Stimulated activated CD4-positive, alpha-beta T cell treated with anti-CD3 and anti-CD28 coated beads, Interleukin-4, amount 100 ng/mL, for 1 hour (primary cell): ENCODE data around the gene BORCS6.
"Not testable (repeated sequence)": the region's sequence is repeated elsewhere in the genome, so short reads cannot be mapped to it uniquely, and the experiment has no call there.

ENCODE experiments used
- DNase-seq: peaks from one replicate; pipeline ENCODE4 v3.0.0-alpha.2; 2020

The BORCS6 gene

GRCh38 chr17:8189711-8190477 lies at the start of gene BORCS6:
TSS of gene BORCS6 (minus strand) at chr17:8190180. CDS start at chr17:8190140, 40 bp downstream.
- peak; percentile 92 for DNase-seq

GRCh38 chr17:8237886-8238285 lies 47.9 kb upstream of the BORCS6 start:
- no peak for DNase-seq

GRCh38 chr17:8237175-8237574 lies 47.2 kb upstream of the BORCS6 start:
- no peak for DNase-seq

GRCh38 chr17:8235676-8236075 lies 45.7 kb upstream of the BORCS6 start:
- DNase-seq = no peak

- DNase-seq = no peak
These were observed 44.6 kb upstream of the BORCS6 start for GRCh38 chr17:8234361-8235270.

- DNase-seq = no peak
These were observed 41.7 kb upstream of the BORCS6 start for GRCh38 chr17:8231701-8232100.

GRCh38 chr17:8227238-8227581 lies 37.2 kb upstream of the BORCS6 start:
- DNase-seq = no peak

- DNase-seq = peak; percentile 38
These were observed 36.7 kb upstream of the BORCS6 start for GRCh38 chr17:8226536-8227237.

- peak; percentile 63 for DNase-seq
These were observed 36.0 kb upstream of the BORCS6 start for GRCh38 chr17:8225813-8226535.

GRCh38 chr17:8224891-8225812 lies 35.2 kb upstream of the BORCS6 start:
- DNase-seq = no peak

GRCh38 chr17:8223356-8224126 lies 33.6 kb upstream of the BORCS6 start:
- peak; percentile 61 for DNase-seq

GRCh38 chr17:8222630-8223355 lies 32.8 kb upstream of the BORCS6 start:
- DNase-seq = peak; percentile 86

GRCh38 chr17:8222380-8222629 lies 32.3 kb upstream of the BORCS6 start:
- no peak for DNase-seq

GRCh38 chr17:8221663-8222379 lies 31.8 kb upstream of the BORCS6 start:
- peak; percentile 88 for DNase-seq

- peak; percentile 88 for DNase-seq
These were observed 31.0 kb upstream of the BORCS6 start for GRCh38 chr17:8220783-8221662.

GRCh38 chr17:8214000-8214399 lies 24.0 kb upstream of the BORCS6 start:
- not testable (repeated sequence) for DNase-seq

- no peak for DNase-seq
These were observed 22.6 kb upstream of the BORCS6 start for GRCh38 chr17:8212312-8213180.
